Osteocyte (in vitro differentiated cells): ENCODE measurements around the gene BRIP1. TPM values are rescaled to one million over a fixed set of nuclear protein-coding genes. Genes with fewer than 3 reads are reported as not detected.
"Not testable (repeated sequence)": the region's sequence is repeated elsewhere in the genome, so short reads cannot be mapped to it uniquely, and the experiment has no call there.

Source experiments
- DNase-seq: peaks from one replicate; pipeline ENCODE4 v3.0.0; 2021; ENCODE audit warnings: mixed read lengths; ENCODE audit not compliant: unreplicated experiment; ENCODE audit errors: extremely low spot score
- H3K27ac Mint-ChIP-seq: one replicate; pipeline ENCODE4 v1.8.0; 2021; ENCODE audit warnings: mild to moderate bottlenecking, mixed read lengths; ENCODE audit not compliant: unreplicated experiment
- H3K27me3 Mint-ChIP-seq: one replicate; pipeline ENCODE4 v1.8.0; 2021; ENCODE audit warnings: mixed read lengths; ENCODE audit not compliant: unreplicated experiment
- H3K36me3 Mint-ChIP-seq: one replicate; pipeline ENCODE4 v1.8.0; 2021; ENCODE audit warnings: mixed read lengths; ENCODE audit not compliant: unreplicated experiment
- H3K4me1 Mint-ChIP-seq: one replicate; pipeline ENCODE4 v1.8.0; 2021; ENCODE audit warnings: mixed read lengths; ENCODE audit not compliant: unreplicated experiment
- H3K4me3 Mint-ChIP-seq: one replicate; pipeline ENCODE4 v1.8.0; 2021; ENCODE audit warnings: mild to moderate bottlenecking, moderate library complexity, mixed read lengths; ENCODE audit not compliant: unreplicated experiment
- H3K9me3 Mint-ChIP-seq: one replicate; pipeline ENCODE4 v1.8.0; 2021; ENCODE audit warnings: mixed read lengths; ENCODE audit not compliant: unreplicated experiment
- total RNA-seq: library from RNA; stranded (reverse); gene quantifications from 2 replicates; pipeline ENCODE4 v1.2.1, GENCODE V29; 2021
- TF ChIP-seq, protein P1 (sequence below): fragments of 200-600 bp; sonication (generic); IDR thresholded peaks from 2 replicates; pipeline ENCODE4 v1.5.0; 2021; ENCODE audit warnings: antibody characterized with exemption, mild to moderate bottlenecking, moderate library complexity

BRIP1 gene
- total RNA-seq, 1 donor from 2014 or later = 4.6 TPM

DNA sequence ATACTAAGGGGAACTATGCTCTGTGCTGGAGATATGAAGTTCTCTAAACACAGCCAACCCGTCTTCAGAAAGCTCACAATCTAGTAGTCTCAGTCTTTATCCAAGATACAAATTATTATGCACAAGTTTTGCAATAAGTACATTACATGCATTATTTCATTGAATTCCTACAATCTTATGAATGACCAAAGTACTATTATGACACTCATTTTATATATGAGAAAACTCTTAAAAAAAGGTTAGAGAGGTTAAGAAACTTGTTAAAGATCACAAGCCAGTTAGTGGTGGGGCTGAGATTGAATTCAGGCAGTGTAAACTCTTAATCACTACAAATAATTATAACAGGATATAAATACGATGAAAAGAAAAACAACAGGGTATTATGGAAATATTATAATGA lies 4.7 kb upstream of the BRIP1 start:
- no peak for DNase-seq
- TF ChIP-seq, protein P1, sequence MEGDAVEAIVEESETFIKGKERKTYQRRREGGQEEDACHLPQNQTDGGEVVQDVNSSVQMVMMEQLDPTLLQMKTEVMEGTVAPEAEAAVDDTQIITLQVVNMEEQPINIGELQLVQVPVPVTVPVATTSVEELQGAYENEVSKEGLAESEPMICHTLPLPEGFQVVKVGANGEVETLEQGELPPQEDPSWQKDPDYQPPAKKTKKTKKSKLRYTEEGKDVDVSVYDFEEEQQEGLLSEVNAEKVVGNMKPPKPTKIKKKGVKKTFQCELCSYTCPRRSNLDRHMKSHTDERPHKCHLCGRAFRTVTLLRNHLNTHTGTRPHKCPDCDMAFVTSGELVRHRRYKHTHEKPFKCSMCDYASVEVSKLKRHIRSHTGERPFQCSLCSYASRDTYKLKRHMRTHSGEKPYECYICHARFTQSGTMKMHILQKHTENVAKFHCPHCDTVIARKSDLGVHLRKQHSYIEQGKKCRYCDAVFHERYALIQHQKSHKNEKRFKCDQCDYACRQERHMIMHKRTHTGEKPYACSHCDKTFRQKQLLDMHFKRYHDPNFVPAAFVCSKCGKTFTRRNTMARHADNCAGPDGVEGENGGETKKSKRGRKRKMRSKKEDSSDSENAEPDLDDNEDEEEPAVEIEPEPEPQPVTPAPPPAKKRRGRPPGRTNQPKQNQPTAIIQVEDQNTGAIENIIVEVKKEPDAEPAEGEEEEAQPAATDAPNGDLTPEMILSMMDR = no peak
- H3K9me3 Mint-ChIP-seq = no peaks in the 10 kb centered on the region
- peaks cover 11% of the 10 kb centered on the region for H3K4me1 Mint-ChIP-seq
- H3K4me3 Mint-ChIP-seq = no peak overlapping the region
- H3K36me3 Mint-ChIP-seq = peaks cover 17% of the 10 kb centered on the region
- H3K27ac Mint-ChIP-seq = no peak overlapping the region
- H3K27me3 Mint-ChIP-seq = no peaks in the 10 kb centered on the region

DNA sequence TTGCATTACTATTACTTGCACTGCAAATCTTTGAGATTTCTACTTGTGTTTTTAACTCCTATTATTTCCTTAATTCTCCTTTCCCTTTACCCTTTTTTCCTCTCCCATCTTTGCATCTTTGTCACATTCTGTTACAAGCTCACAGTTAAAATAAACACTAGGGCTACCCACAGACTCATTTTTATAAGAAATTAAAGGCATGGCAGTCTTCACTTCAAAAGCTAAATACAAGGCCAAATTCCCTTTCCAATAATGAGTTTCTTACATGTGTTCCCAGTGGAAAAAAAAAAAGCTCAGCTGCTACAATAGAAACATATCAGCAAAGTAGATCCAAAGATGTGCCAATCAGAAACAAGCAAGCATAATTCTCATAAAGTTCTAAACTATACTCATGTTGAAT lies 3.7 kb upstream of the BRIP1 start:
- Mint-ChIP-seq H3K9me3 (no peaks in the 10 kb centered on the region), H3K36me3 (peaks cover 17% of the 10 kb centered on the region), H3K4me3 (no peak overlapping the region), H3K4me1 (peaks cover 18% of the 10 kb centered on the region), H3K27me3 (no peaks in the 10 kb centered on the region), H3K27ac (no peak overlapping the region)
- DNase-seq = no peak
- TF ChIP-seq, protein P1 = no peak

DNA sequence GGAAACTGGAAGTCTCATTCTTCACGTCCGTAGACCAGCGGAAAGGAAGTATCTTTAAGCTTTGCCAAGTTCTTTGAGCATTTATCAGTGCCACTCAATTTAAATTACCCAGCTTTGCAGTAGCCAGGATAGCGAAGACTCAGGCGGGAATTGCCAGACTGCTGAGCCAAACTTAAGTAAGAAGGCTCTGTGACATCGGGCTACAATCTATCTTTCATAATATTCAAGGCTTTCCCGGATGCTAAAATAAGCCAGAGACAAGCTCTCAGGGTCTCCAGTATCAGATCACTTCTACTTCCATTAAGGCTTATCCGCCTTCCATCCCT lies 436 bp upstream of the BRIP1 start:
- Mint-ChIP-seq H3K4me1 (peaks cover 43% of the 10 kb centered on the region), H3K27me3 (no peaks in the 10 kb centered on the region), H3K27ac (peak overlapping the region; percentile 96), H3K4me3 (peak overlapping the region; percentile 93), H3K9me3 (no peaks in the 10 kb centered on the region), H3K36me3 (no peaks in the 10 kb centered on the region)
- TF ChIP-seq, protein P1 = no peak
- DNase-seq = no peak

DNA sequence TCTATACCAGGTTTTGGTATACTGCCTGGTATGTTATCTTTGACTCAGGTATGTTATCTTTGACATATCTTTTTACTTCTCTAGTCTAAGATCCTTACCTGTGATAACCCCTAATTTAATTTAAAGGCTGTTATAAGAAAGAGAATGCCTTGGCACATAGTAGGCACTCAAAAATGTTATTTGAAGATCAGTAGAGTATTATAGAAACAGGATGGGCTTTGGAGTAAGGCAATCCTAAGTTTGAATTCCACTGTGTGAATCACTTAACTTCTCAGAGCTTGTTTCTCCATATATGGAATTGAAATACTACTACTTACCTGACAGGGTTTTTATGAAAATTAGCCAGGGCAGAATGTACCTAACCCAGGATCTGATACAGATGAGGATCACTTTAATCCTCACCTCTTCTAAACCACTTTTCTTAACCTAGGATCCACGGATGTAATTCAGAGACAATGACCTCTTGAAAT lies 1.2 kb downstream of the BRIP1 start:
- no peaks in the 10 kb centered on the region for H3K27me3 Mint-ChIP-seq
- H3K36me3 Mint-ChIP-seq = no peaks in the 10 kb centered on the region
- peaks cover 44% of the 10 kb centered on the region for H3K4me1 Mint-ChIP-seq
- H3K27ac Mint-ChIP-seq = peak overlapping the region; percentile 96
- no peak for DNase-seq
- peak overlapping the region; percentile 93 for H3K4me3 Mint-ChIP-seq
- TF ChIP-seq, protein P1 = no peak
- no peaks in the 10 kb centered on the region for H3K9me3 Mint-ChIP-seq

DNA sequence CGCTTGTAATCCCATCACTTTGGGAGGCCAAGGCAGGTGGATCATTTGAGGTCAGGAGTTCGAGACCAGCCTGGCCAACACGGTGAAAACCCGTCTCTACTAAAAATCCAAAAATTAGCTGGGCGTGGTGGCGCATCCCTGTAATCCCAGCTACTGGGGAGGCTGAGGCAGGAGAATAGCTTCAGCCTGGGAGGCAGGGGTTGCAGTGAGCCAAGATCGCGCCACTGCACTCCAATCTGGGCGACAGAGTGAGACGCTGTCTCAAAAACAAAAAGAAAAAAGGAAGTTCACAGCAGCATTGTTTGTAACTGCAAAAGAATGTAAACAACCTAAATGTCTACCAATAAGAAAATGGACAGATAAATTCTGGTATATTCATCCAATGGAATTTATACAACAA lies 2.9 kb downstream of the BRIP1 start:
- peak overlapping the region; percentile 33 for H3K27ac Mint-ChIP-seq
- not testable (repeated sequence) for H3K36me3 Mint-ChIP-seq, H3K9me3 Mint-ChIP-seq, H3K4me3 Mint-ChIP-seq, DNase-seq, H3K27me3 Mint-ChIP-seq
- H3K4me1 Mint-ChIP-seq = peaks cover 44% of the 10 kb centered on the region

DNA sequence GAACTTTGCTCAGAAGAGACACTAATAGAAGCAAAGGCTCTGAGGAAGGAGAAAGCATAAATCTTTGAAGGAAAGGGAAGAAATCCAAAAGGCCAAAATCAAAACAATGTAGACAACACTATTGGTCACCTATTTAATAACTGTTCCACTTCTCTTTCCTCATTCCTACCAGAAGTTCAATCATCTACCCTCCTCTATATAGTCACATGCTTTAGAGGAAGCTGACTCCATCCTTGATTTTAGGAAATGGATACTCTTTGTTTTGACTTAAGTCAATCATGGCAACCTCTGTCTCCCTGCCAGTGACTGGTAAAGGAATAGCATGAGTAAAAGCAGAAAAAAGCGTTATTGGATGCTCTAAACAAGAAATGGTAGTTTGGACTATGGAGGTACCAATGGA lies 7.3 kb downstream of the BRIP1 start:
- Mint-ChIP-seq H3K4me3 (no peak overlapping the region), H3K27me3 (no peaks in the 10 kb centered on the region), H3K4me1 (peaks cover 16% of the 10 kb centered on the region), H3K36me3 (peaks cover 6% of the 10 kb centered on the region), H3K27ac (no peak overlapping the region), H3K9me3 (no peaks in the 10 kb centered on the region)
- TF ChIP-seq, protein P1 = no peak
- DNase-seq = no peak
